ENCODE results near the gene COLEC12.

The COLEC12 gene

DNA sequence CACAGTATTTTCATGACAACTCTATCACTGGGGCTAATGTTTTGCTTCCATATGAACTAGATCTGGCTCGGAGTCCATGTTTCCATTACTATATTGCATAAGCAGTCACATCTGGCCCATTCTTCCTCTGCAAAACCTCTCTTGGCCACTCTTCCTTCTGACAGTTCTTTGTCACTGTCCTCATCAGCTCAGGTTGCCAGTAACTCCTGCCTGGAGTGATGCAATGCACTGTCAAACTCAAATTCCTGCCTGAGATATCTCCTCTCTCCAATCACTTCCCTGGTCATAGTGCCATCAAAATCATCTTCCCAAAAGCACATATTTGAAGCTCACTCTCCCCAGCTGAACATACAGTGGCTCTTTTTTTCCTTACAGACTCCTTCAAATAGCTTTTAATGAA, 66.1 kb downstream of the COLEC12 start:
- H3K4me3 ChIP-seq (ENCODE audit: control insufficient read depth, low read depth, low read length), result no peak overlapping the region
- DNase-seq (ENCODE audit: low read depth), result peak; percentile 50
- TF ChIP-seq, protein P1, sequence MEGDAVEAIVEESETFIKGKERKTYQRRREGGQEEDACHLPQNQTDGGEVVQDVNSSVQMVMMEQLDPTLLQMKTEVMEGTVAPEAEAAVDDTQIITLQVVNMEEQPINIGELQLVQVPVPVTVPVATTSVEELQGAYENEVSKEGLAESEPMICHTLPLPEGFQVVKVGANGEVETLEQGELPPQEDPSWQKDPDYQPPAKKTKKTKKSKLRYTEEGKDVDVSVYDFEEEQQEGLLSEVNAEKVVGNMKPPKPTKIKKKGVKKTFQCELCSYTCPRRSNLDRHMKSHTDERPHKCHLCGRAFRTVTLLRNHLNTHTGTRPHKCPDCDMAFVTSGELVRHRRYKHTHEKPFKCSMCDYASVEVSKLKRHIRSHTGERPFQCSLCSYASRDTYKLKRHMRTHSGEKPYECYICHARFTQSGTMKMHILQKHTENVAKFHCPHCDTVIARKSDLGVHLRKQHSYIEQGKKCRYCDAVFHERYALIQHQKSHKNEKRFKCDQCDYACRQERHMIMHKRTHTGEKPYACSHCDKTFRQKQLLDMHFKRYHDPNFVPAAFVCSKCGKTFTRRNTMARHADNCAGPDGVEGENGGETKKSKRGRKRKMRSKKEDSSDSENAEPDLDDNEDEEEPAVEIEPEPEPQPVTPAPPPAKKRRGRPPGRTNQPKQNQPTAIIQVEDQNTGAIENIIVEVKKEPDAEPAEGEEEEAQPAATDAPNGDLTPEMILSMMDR (conservative IDR thresholded peaks at IDR 0.05; ENCODE audit: control insufficient read depth, insufficient read depth, low read depth, low read length), result no peak

DNA sequence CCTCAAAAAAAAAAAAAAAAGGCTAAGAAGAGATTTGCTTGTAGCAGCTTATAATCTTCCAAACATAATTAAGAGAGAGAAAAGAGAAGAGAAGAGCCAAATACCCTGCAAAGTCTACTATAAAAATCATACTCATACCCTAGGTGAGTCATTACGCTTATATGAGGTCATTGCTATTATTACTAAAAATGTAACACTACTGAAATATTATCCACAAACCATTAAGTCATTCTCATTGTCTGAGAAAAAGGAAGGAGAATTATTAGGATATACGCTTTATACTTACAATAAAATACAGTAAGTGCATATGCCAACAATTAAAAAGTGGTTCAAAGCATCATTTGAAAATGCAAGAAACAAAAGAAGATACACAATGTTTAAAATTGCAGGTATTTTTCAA, 66.5 kb downstream of the COLEC12 start:
- no peak overlapping the region for H3K4me3 ChIP-seq (ENCODE audit: control insufficient read depth, low read depth, low read length)
- TF ChIP-seq, protein P1 (conservative IDR thresholded peaks at IDR 0.05; ENCODE audit: control insufficient read depth, insufficient read depth, low read depth, low read length), result no peak
- DNase-seq (ENCODE audit: low read depth), result peak; percentile 56

DNA sequence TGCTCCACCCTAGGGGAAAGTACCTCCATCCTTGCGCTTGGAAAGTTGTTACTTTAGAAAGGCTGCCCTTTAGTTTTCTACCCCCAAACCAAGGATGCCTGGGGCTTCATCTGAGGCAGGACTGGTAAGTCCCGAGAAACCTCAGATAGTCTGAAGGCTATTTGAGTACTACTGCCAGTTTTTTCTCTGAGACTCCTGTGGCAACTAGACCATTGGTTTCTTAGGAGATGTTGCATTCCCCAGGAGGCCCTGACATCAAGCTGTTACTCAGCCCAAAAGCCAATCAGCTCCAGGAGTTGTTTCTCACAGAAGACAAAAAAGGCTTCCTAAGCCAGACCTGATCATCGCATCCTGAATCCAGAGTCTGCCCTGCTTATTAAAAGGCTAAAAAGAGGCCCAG, 67.2 kb downstream of the COLEC12 start:
- peak; percentile 59 for DNase-seq (ENCODE audit: low read depth)
- H3K4me3 ChIP-seq (ENCODE audit: control insufficient read depth, low read depth, low read length), result no peak overlapping the region
- TF ChIP-seq, protein P1 (conservative IDR thresholded peaks at IDR 0.05; ENCODE audit: control insufficient read depth, insufficient read depth, low read depth, low read length), result no peak

DNA sequence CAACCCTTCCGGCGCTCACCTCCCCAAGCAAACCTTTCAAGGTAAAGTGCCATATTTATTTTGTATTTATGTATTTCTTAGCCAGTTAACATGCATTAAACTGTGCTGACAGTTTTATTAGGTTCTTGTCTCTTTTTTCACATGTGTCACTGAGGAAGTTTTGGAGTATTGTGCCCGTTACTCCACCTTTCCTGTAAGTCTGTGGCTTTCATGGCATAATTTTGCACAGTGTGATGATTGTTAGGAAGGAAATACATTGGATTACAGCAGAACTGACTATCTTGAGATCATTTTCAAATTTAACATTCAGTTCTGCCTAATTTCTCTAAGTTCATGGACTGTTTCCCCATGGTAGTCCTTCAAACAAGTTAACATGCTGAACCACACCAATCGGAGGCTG, 67.7 kb downstream of the COLEC12 start:
- DNase-seq (ENCODE audit: low read depth), result no peak
- H3K4me3 ChIP-seq (ENCODE audit: control insufficient read depth, low read depth, low read length), result no peak overlapping the region
- TF ChIP-seq, protein P1 (conservative IDR thresholded peaks at IDR 0.05; ENCODE audit: control insufficient read depth, insufficient read depth, low read depth, low read length), result no peak

DNA sequence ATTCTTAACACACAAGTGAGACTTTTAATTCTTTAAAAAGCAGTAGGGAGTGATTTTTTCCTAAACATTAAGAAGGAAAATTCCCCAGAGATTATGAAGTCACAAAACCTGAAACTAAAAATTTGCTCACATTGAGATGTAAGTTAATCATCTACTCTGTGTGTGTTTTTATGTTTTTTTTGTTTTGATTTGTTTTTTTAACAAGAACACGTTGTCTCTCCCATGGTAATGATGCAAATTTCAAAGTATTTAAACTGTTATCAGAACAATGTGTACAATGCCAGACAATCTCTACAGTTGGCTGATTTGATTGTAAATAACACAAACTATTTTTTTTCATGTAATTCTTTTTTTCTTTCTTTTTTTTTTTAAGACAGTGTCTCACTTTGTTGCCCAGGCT, 71.5 kb downstream of the COLEC12 start:
- H3K4me3 ChIP-seq (ENCODE audit: control insufficient read depth, low read depth, low read length), result no peak overlapping the region
- peak; percentile 77 for DNase-seq (ENCODE audit: low read depth)
- TF ChIP-seq, protein P1 (conservative IDR thresholded peaks at IDR 0.05; ENCODE audit: control insufficient read depth, insufficient read depth, low read depth, low read length), result no peak

DNA sequence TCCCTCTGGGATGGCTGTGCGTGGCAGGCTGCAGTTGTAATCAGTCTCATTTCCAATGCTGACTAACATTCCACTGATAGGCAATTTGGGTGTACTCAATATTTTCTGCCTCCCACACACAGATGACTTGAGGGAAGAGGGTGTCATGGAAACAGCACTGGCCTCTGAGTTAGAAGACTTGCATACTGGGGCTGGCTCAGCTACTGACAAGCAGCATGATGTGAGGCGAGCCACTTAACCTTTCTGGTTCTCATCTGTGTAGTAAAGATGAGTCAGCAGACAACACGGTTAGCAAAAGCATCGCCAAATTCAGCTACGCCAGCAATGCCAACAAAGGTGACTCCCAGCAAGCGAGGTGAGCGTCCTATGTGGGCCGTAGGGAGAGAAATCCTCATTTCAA, 73.5 kb downstream of the COLEC12 start:
- no peak overlapping the region for H3K4me3 ChIP-seq (ENCODE audit: control insufficient read depth, low read depth, low read length)
- TF ChIP-seq, protein P1 (conservative IDR thresholded peaks at IDR 0.05; ENCODE audit: control insufficient read depth, insufficient read depth, low read depth, low read length), result no peak
- DNase-seq (ENCODE audit: low read depth), result peak; percentile 96

DNA sequence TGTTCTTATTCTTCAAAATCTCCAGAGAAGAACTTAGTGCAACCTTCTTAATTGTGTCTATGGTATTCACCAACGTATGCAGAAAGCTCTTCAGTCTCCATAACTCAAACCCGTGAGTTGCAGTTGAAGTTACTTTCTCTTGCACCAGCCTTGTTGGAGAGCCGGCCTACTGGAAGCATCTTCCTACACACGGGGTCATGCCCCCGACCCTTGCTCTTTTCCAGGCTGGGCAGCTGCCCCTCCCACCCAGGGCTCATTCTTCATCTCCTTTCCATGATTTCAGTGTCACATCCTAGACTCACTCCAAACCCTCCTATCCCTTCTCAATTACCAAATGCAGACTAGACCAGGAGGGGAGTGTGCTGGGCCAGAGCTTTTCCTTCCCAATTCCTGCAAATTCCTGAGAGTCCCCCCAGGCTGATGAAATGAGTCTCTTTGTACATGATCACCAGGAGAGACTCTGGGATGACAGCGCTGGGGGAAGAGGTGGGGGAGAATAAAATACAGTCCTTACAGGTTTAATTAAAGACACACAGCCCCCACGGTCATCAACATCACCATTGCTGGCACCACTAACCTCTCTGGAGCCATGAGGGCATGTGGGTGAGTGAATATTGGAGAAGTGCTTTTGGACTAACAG, 75.3 kb downstream of the COLEC12 start:
- TF ChIP-seq, protein P1 (conservative IDR thresholded peaks at IDR 0.05; ENCODE audit: control insufficient read depth, insufficient read depth, low read depth, low read length), result no peak
- no peak for DNase-seq (ENCODE audit: low read depth)
- H3K4me3 ChIP-seq (ENCODE audit: control insufficient read depth, low read depth, low read length), result no peak overlapping the region

Measured in fibroblast of mammary gland (primary cell).